Smooth muscle cell (in vitro differentiated cells): ENCODE data around the gene TCEA3. TPM values are rescaled to one million over a fixed set of nuclear protein-coding genes. Genes with fewer than 3 reads are reported as not detected.

Experiments used
- DNase-seq: peaks from one replicate; lab custom pipeline; 2025; ENCODE audit not compliant: unreplicated experiment; lab: John Stamatoyannopoulos, UW
- H2AFZ ChIP-seq: fragments of 200-600 bp; sonication (generic); 2 replicates; pipeline ENCODE4 v1.6.0; 2016; ENCODE audit warnings: antibody characterized with exemption, low read depth, mild to moderate bottlenecking
- H3F3A ChIP-seq: fragments of 200-600 bp; sonication (generic); 2 replicates; pipeline ENCODE4 v1.6.0; 2017; ENCODE audit warnings: antibody characterized with exemption, low read depth
- H3K27ac ChIP-seq: fragments of 200-600 bp; sonication (generic); 2 replicates; pipeline ENCODE4 v1.5.1; 2016; ENCODE audit warnings: low read depth, mild to moderate bottlenecking
- H3K27me3 ChIP-seq: fragments of 200-600 bp; sonication (generic); 2 replicates; pipeline ENCODE4 v1.6.1; 2016; ENCODE audit warnings: low read depth, mild to moderate bottlenecking
- H3K36me3 ChIP-seq: fragments of 200-600 bp; sonication (generic); 2 replicates; pipeline ENCODE4 v1.5.1; 2016; ENCODE audit warnings: low read depth
- H3K4me1 ChIP-seq: fragments of 200-600 bp; sonication (generic); 2 replicates; pipeline ENCODE4 v1.5.1; 2016; ENCODE audit warnings: low read depth
- H3K4me2 ChIP-seq: fragments of 200-600 bp; sonication (generic); 2 replicates; pipeline ENCODE4 v1.6.0; 2016; ENCODE audit warnings: mild to moderate bottlenecking
- H3K4me3 ChIP-seq: fragments of 200-600 bp; sonication (generic); 2 replicates; pipeline ENCODE4 v1.5.1; 2016; ENCODE audit warnings: mild to moderate bottlenecking
- H3K79me2 ChIP-seq: fragments of 200-600 bp; sonication (generic); 2 replicates; pipeline ENCODE4 v1.6.0; 2016; ENCODE audit warnings: low read depth, mild to moderate bottlenecking
- H3K9ac ChIP-seq: fragments of 200-600 bp; sonication (generic); 2 replicates; pipeline ENCODE4 v1.6.0; 2016; ENCODE audit warnings: low read depth
- H3K9me3 ChIP-seq: fragments of 200-600 bp; sonication (generic); replicated peaks from 2 replicates; pipeline ENCODE4 v1.5.1; 2016; ENCODE audit warnings: low read depth
- H4K20me1 ChIP-seq: fragments of 200-600 bp; sonication (generic); 2 replicates; pipeline ENCODE4 v1.6.0; 2016; ENCODE audit warnings: low read depth
- WGBS: methylation state at CpG from one replicate; pipeline ENCODE4 v1.1.7; 2016; ENCODE audit warnings: low lambda C conversion rate; 5-methylcytosine and 5-hydroxymethylcytosine counted together
- polyA plus RNA-seq: library from polyadenylated mRNA; unstranded; fragments of >200 nt; fragmentation: Nextera tagmentation; extraction: Ambion mirVana; gene quantifications from 2 replicates; pipeline ENCODE4 v1.2.1, GENCODE V29; 2016
- total RNA-seq: library from RNA; depleted of rRNA; stranded (reverse); fragments of >200 nt; gene quantifications from 2 replicates; pipeline ENCODE4 v1.2.3, GENCODE V29; 2014
- TF ChIP-seq, protein P1 (sequence below): fragments of 200-600 bp; sonication (generic); IDR thresholded peaks from 2 replicates; pipeline ENCODE4 v1.5.1; 2017; ENCODE audit warnings: borderline replicate concordance, mild to moderate bottlenecking, antibody characterized with exemption; ENCODE audit not compliant: insufficient read depth, poor library complexity, severe bottlenecking

TCEA3 gene
- total and polyA plus RNA-seq, 2 experiments from 2014 or later: 8.2 to 19.2 TPM

DNA sequence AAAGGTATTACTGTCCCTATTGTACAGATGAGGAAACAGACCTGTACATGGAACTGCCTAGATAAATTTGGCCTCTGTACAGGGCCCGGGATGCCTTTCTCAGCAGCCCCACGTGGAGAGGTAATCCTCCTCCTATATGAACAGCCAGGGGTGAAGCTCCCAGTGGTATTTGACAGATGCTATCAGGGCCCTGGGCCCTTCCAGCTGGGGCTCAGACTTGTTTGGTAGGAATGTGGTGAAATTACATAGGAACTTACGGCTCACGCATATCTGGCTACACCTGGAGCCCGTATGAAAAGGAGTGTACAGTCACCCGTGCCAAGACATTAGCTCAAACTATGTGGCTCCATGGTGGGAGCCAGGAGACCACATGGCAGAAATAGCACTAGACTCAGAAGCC is 24.8 kb upstream of the TCEA3 start:
- Histone ChIP-seq H3K27ac (no peak overlapping the region), H4K20me1 (no peaks in the 10 kb centered on the region), H3K27me3 (no peaks in the 10 kb centered on the region), H3K4me2 (no peak overlapping the region), H2AFZ (no peak overlapping the region), H3F3A (no peaks in the 10 kb centered on the region), H3K9ac (no peak overlapping the region), H3K4me1 (no peaks in the 10 kb centered on the region), H3K9me3 (no peaks in the 10 kb centered on the region), H3K36me3 (no peaks in the 10 kb centered on the region), H3K79me2 (no peaks in the 10 kb centered on the region), H3K4me3 (no peak overlapping the region)
- WGBS: 79% methylated on average over 6 of the region's 6 CpGs
- TF ChIP-seq, protein P1, sequence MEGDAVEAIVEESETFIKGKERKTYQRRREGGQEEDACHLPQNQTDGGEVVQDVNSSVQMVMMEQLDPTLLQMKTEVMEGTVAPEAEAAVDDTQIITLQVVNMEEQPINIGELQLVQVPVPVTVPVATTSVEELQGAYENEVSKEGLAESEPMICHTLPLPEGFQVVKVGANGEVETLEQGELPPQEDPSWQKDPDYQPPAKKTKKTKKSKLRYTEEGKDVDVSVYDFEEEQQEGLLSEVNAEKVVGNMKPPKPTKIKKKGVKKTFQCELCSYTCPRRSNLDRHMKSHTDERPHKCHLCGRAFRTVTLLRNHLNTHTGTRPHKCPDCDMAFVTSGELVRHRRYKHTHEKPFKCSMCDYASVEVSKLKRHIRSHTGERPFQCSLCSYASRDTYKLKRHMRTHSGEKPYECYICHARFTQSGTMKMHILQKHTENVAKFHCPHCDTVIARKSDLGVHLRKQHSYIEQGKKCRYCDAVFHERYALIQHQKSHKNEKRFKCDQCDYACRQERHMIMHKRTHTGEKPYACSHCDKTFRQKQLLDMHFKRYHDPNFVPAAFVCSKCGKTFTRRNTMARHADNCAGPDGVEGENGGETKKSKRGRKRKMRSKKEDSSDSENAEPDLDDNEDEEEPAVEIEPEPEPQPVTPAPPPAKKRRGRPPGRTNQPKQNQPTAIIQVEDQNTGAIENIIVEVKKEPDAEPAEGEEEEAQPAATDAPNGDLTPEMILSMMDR: no peak
- DNase-seq: no peak

DNA sequence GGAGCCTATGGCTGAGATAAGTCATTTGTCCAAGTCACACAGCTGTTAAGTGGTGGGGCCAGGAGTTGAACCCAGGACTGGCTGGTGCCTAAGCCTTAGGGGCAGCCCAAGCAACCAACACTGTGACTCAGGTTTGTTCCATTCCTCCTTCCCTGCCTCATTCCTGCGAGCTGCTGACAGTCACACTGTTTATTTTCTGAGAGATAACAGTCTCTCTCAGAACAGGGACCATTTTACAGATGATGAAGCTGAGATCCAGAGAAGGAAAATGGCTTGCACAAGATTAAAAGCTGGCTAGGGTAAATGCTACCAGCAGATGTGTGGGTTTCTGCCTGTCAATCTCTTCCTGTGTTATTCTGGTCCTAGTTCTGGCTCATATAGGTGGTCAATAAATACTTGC is 24.3 kb upstream of the TCEA3 start:
- no peaks in the 10 kb centered on the region for H3F3A ChIP-seq
- no peaks in the 10 kb centered on the region for H4K20me1 ChIP-seq
- H2AFZ ChIP-seq: no peak overlapping the region
- no peak overlapping the region for H3K4me3 ChIP-seq
- no peak overlapping the region for H3K9ac ChIP-seq
- no peak overlapping the region for H3K4me2 ChIP-seq
- H3K27me3 ChIP-seq: no peaks in the 10 kb centered on the region
- no peaks in the 10 kb centered on the region for H3K9me3 ChIP-seq
- WGBS: 30% methylated on average over 1 of the region's 1 CpG
- H3K27ac ChIP-seq: no peak overlapping the region
- H3K36me3 ChIP-seq: no peaks in the 10 kb centered on the region
- H3K79me2 ChIP-seq: no peaks in the 10 kb centered on the region
- no peak for DNase-seq
- TF ChIP-seq, protein P1: no peak
- no peaks in the 10 kb centered on the region for H3K4me1 ChIP-seq

DNA sequence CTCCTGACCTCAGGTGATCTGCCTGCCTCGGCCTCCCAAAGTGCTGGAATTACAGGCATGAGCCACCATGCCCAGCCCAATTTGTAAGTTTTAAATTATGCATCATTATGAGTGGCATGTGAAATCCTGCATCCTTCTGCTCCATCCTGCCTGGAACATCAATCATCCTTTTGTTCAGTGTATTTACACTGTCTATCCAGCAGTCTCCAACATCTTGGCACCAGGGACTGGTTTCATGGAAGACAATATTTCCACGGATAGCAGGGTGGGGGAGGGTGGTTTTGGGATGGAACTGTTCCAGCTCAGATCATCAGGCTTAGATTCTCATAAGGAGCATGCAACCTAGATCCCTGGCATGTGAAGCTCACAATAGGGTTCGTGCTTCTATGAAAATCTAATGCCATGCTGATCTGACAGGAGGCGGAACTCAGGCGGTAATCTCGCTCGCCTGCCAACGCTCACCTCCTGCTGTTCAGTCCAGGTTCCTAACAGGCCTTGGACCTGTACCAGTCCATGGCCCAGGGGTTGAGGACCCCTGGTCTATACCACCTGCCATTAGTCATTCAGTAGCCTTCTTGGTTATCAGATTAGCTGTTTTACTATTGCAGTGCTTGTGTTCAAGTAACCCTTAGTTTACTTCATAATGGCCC is 22.2 kb upstream of the TCEA3 start:
- no peaks in the 10 kb centered on the region for H3K36me3 ChIP-seq
- TF ChIP-seq, protein P1: no peak
- no peak overlapping the region for H3K4me2 ChIP-seq
- H3K9me3 ChIP-seq: no peaks in the 10 kb centered on the region
- H3K79me2 ChIP-seq: no peaks in the 10 kb centered on the region
- H2AFZ ChIP-seq: no peak overlapping the region
- H4K20me1 ChIP-seq: no peaks in the 10 kb centered on the region
- no peak overlapping the region for H3K9ac ChIP-seq
- no peaks in the 10 kb centered on the region for H3K4me1 ChIP-seq
- no peak for DNase-seq
- no peak overlapping the region for H3K4me3 ChIP-seq
- no peaks in the 10 kb centered on the region for H3F3A ChIP-seq
- no peak overlapping the region for H3K27ac ChIP-seq
- H3K27me3 ChIP-seq: no peaks in the 10 kb centered on the region
- 93% methylated on average over 8 of the region's 8 CpGs for WGBS
